Adipose tissue (tissue), 3 donors: Measurements from ENCODE around the gene AAR2. TPM values are rescaled to one million over a fixed set of nuclear protein-coding genes. Genes with fewer than 3 reads are reported as not detected.

ENCODE experiments used
- H3K27ac ChIP-seq: one replicate; pipeline ENCODE4 v1.5.1; 2013; ENCODE audit warnings: low read depth, low read length
- WGBS, 3 donors: extraction: QIAGEN DNeasy Blood & Tissue Kit; methylation state at CpG; one replicate each; pipeline ENCODE4 v1.1.7; 2013; 5-methylcytosine and 5-hydroxymethylcytosine counted together
- polyA plus RNA-seq, 3 donors: library from polyadenylated mRNA; stranded (reverse); fragments of 200-250 nt; gene quantifications; one replicate each; pipeline ENCODE4 v1.2.3, GENCODE V29; 2013
- donor health status: healthy with polysubstance abuse.
- donor health status: Bipolar disorder and iron deficiency.
- donor health status: healthy.

The AAR2 gene
- polyA plus RNA-seq, 3 donors: 16.7 to 33.9 (median 17.9) TPM

DNA sequence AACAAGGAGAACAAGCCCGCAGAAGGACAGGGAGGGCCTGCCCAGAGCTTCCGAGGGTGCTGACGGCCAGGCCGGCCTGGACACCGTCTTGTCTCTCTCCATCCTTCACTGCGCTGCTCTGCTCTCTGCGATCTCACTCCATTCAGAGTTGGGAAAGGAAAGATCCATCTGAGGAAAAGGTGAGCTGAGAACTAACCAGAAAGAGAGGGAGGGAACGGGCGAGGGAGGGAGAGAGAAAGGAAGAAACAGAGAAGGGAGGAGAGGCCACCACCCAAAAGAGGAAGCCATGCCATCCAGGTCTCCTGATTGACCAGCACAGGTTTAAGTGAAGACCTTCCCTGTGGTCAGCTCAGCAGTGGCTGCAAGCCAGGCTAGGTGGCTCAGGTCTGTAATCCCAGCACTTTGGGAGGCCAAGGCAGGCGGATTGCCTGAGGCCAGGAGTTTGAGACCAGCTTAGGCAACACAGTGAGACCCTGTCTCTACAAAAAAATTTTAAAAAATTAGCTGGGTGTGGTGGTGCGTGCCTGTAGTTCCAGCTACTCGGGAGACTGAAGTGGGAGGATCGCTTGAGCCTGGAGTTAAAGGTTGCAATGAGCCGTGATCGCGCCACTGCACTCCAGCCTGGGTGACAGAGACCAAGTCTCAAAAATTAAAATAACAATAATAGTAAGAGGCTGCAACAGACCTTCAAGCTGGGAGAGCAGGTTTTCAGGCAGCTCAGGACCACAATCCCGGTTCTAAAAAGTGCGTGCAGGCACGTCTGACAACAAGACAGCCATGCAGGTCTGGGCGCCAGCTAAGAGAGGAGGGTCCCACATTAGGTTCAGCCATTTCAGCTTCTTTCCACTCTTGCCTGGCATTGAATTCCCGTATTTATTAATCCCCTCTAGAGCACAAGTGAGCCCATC is 35.6 kb downstream of the AAR2 start:
- 88 to 90% (median 89%) methylated on average over 21 of the region's 21 CpGs for WGBS, 3 donors
- no peak overlapping the region for H3K27ac ChIP-seq

- WGBS, 3 donors: 79 to 83% (median 83%) methylated on average over 12 of the region's 12 CpGs
- no peak overlapping the region for H3K27ac ChIP-seq
Observed at GRCh38 chr20:36272547-36273220, 36.4 kb downstream of the AAR2 start.

GRCh38 chr20:36273414-36274180 is 37.3 kb downstream of the AAR2 start:
- H3K27ac ChIP-seq: no peak overlapping the region
- 69 to 72% (median 70%) methylated on average over 12 of the region's 12 CpGs for WGBS, 3 donors

DNA sequence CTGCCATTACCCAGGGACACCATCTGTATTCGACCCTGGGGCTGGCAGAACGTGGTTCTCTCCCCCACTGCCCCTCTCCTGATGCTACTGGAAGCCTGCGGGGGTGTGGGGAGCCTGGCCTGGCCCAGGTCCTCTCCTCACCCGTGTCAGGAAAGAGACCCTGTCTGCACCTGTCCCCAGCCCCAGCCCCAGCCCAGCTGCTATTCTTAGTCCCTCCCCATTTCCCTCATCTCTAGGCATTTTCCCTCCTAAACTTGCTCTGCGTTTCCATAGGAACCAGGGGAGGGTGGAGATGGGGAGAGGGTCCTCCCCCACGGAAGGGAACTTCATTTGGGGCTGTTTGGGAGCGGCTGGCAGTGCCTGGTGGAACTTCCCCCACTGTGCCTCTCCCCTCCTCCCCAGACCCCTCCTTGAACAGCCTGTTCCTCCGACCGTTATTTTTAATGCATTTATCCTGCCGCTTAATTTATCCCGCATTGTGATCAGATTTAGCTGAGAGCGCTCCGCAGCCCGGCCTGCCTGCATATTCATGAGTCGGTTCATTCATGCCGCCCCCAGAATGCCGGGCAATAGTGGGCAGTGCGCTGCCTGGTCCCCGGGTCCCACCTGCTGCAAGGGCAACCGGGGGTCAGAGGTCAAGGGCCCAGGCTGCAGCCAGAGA is 38.0 kb downstream of the AAR2 start:
- no peak overlapping the region for H3K27ac ChIP-seq
- 44 to 52% (median 44%) methylated on average over 20 of the region's 20 CpGs for WGBS, 3 donors

- WGBS, 3 donors: 59 to 72% (median 67%) methylated on average over 5 of the region's 5 CpGs
- no peak overlapping the region for H3K27ac ChIP-seq
Observed at GRCh38 chr20:36275011-36275410, 38.7 kb downstream of the AAR2 start.

DNA sequence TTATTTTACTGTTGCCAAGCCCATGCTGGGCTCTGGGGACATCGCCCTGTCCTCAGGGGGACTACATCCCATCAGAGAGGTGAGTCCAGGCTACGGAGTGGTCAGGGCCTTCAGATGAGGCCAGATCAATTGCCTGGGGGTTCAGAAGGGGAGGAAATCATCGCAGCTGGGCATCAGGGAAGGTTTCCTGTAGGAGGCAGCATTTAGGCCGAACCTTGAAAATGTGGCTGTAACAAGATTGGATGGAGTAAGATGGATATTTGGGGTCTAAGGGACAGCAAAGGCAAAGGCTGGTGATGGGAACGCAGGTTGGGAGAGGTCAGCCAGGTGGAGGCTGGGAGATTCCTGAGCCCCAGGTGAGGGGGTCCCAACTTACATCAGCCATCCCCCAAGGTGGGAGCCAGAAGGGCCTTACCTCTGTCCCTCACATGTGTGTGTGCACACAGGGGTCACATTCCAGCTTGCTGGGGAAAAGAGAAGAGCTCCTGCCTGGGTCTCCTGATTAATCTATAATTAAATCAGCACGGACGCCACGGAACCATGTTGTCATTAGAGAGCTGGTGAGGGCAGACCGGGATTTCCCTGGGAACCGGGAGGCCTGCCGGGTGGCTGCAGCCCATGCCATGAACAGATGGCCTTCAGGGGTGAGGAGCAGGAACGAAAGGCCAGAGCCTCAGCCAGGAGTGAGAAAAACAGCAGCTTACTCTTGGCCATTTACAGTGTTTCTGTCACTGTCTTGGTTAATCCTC is 39.3 kb downstream of the AAR2 start:
- H3K27ac ChIP-seq: no peak overlapping the region
- WGBS, 3 donors: 59 to 81% (median 79%) methylated on average over 12 of the region's 12 CpGs

DNA sequence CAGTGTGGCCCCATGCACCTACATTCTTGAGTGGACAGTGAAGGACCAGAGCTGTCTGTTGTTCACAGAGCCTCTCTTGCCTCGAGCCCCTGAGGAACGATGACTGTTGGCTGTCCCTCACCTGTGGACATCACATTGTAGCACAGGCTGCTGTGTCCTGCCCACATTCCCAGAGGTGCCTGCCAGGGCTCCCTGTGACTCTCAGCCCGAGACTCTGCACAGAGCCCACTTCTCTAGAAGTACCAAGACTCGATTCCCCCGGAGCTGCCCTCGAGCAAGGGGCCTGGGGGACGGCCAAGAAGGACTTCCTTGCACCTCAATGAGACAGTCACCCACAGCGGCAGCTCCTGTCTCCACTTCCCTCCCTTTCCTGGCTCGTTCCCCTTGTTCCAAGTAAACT is 41.3 kb downstream of the AAR2 start:
- WGBS, 3 donors: 65 to 69% (median 67%) methylated on average over 9 of the region's 9 CpGs
- no peak overlapping the region for H3K27ac ChIP-seq

DNA sequence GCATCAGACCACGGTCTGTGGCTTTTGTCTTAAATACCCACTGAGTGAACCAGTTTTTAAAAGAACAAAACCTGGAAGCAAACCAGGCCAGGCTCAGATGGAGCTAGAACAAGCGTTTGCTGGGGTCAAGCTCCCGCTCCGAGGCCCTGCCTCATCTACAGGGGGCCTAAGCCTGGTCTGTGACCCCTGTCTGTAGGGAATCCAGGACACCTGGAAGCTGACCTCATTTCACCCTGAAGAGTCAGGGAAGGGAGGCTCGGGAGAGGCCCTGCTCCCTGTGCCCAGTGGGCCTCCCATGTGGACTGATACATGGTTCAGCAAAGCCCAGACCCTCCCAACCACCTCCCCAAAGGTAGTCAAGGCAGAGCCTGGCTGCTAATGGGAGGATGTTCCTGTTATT is 43.1 kb downstream of the AAR2 start:
- WGBS, 3 donors: 68 to 74% (median 70%) methylated on average over 5 of the region's 5 CpGs
- H3K27ac ChIP-seq: no peak overlapping the region

DNA sequence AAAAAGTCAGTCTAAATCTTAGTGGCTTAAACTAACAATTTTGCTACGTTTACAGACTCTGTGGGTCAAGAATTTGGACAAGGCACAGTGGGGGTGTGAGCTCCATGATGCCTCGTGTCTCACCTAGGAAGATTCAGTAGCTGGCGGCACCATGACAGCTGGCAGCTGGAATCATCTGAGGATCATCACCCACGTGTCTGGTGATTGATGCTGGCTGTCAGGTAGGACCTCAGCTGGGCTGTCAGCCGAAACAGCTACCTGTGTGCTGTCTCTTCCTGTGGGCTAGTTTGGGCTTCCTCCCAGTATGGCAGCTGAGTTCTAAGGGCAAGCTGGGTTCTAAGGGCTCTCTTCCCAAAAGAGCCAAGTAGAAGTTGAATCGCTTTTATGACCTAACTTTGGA is 43.5 kb downstream of the AAR2 start:
- no peak overlapping the region for H3K27ac ChIP-seq
- 67 to 78% (median 75%) methylated on average over 6 of the region's 6 CpGs for WGBS, 3 donors

- no peak overlapping the region for H3K27ac ChIP-seq
- 79 to 87% (median 87%) methylated on average over 10 of the region's 10 CpGs for WGBS, 3 donors
Observed at GRCh38 chr20:36281785-36282380, 45.6 kb downstream of the AAR2 start.

DNA sequence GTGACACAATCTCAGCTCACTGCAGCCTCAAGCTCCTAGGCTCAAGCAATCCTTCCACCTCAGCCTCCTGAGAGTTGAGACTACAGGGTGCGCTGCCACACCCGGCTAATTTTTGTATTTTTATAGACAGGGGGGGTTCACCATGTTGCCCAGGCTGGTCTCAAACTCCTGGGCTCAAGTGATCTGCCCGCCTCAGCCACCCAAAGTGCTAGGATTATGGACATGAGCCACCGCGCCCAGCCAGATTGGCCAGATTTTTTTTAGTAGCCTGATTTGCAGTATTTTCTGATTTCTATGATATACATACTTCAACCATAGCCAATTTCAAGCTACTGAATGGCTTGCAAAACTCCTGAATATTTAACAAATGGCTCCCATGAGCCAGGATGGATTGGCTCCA is 48.5 kb downstream of the AAR2 start:
- 88 to 92% (median 90%) methylated on average over 5 of the region's 5 CpGs for WGBS, 3 donors

GRCh38 chr20:36285746-36286447 is 49.6 kb downstream of the AAR2 start:
- H3K27ac ChIP-seq: no peak overlapping the region
- WGBS, 3 donors: 77 to 84% (median 83%) methylated on average over 11 of the region's 11 CpGs

More for the DNA sequence above, 48.5 kb downstream of the AAR2 start:
- H3K27ac ChIP-seq: no peak overlapping the region

GRCh38 chr20:36297656-36298055 is 61.4 kb downstream of the AAR2 start:
- WGBS, 3 donors: 57 to 59% (median 58%) methylated on average over 5 of the region's 5 CpGs
- no peak overlapping the region for H3K27ac ChIP-seq

- H3K27ac ChIP-seq: no peak overlapping the region
- 57 to 82% (median 79%) methylated on average over 3 of the region's 3 CpGs for WGBS, 3 donors
Observed at GRCh38 chr20:36298061-36298460, 61.8 kb downstream of the AAR2 start.

- 77 to 87% (median 83%) methylated on average over 11 of the region's 11 CpGs for WGBS, 3 donors
- H3K27ac ChIP-seq: no peak overlapping the region
Observed at GRCh38 chr20:36298795-36299339, 62.6 kb downstream of the AAR2 start.

DNA sequence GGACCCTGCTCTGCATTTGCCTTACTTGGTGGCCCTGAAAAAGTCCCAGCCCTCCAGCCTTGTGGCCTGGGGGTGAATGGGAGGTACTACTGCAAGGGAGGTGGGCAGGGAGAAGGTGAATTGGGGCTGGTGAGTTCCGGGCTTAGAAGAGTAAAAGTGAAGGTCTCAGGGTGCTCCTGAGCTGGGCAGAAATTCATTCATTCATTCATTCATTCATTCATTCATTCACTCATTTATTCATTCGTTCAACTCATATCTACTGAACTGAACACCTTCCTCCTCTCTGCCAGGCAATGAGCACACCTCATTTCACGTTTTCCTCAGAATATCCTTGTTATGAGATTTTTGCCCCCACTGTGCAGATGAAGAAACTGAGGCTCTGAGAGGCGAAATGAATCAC is 63.2 kb downstream of the AAR2 start:
- 62 to 83% (median 77%) methylated on average over 4 of the region's 4 CpGs for WGBS, 3 donors
- no peak overlapping the region for H3K27ac ChIP-seq
